Measurements from ENCODE around the gene ZNF561.

The ZNF561 gene

DNA sequence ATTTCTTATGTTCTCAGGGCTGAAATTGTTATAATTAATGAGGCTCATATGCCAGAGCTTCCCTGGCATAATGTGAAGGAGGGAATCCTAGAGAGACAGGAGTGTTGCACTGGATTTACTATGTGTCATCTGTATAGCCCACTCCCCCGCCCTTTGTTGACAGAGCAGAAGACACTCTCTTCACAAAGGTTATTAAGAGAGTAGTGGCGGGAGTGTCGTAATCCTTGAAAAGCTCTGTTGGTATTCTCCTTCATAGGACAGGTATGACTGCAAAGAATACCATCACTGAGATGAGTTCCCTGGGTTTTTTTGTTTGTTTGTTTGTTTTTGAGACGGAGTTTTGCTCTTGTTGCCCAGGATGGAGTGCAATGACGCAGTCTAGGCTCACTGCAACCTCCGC is 50.8 kb downstream of the ZNF561 start:
- DNase-seq: no peak

DNA sequence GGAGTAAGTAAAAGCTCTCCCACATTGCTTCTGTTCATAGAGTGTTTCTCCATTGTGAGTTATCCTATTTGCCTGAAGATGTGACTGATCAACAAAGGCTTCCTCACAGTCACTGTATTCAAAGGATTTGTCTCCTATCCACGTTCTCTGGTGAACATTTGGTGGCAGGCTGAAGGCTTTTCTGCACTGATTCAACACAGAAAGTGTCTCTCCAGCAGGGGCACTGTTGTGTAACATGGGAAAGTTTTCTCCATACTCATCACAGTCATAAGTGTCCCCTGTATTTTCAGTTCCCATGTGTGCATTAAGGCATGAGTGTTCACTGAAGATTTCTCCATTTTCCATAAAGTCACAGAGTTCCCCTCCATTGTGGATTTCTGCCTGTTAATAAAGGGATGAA is 54.3 kb downstream of the ZNF561 start:
- DNase-seq: no peak

DNA sequence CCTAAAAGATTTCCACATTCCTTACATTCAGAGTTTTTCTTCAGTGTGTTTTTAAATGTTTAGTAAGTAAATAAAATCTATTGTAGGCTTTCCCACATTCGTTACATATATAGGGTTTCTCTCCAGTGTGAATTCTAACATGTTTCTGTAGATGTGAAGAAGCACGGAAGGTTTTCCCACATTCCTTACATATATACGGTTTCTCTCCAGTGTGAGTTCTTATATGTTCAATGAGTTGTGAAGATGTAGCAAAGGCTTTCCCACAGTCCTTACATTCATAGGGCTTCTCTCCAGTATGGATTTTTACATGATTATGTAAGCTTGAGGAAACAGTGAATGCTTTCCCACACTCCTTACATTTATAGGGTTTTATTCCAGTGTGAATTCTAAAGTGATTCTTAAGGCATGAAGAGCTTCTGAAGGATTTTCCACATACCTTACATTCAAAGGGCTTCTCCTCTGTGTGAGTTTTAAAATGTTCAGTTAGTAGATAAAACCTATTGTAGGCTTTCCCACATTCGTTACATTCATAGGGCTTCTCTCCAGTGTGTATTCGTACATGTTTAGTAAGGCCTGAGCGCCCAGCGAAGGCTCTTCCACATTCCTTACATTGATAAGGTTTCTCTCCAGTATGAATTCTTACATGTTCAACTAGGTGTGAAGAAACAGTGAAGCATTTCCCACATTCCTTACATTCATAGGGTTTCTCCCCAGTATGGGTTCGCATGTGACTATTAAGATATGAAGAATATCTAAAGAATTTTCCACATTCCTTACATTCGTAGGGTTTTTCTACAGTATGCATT is 54.9 kb downstream of the ZNF561 start:
- no peak for DNase-seq

All from NCI-H1436 treated with DMSO at 0.1 percent for 48 hours (cell line).